ENCODE results near the gene PLAAT3. TPM values are rescaled to one million over a fixed set of nuclear protein-coding genes. Genes with fewer than 3 reads are reported as not detected.

PLAAT3 gene
- total RNA-seq, 4 donors from 2014 or later: 278 to 514 (median 407) TPM

DNA sequence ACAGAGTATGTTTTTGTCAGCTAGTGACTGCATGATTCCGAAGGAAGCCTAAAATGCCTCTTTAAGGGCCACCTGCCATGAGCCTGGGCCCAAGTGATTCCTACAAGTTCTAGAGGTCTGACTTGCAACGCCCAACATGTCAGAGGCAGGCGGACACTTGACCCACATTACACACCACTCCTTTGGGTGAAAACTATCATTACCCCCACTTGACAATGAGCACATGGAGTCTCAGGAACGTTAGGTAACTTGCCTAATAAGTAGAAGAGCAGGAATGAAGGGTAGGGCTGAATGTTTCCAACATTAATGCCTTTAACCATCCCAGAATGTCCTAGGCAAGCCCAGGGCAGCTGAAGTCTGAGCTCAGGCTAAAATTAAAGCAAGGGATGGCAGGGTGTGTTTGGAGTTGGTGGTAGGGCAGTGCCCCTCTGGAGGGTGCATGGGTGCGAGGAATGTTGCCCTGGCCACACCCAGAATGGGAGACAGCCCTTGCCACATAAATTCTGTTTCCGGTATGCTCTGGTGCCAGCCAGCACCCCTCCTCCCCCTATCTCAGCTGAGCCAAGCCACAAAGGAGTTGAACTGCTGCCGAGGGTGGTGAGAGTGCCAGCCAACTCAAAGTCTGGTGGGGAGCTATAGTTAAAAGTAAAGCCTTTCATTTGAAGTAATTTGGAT, 53.6 kb downstream of the PLAAT3 start:
- no peak for TF ChIP-seq CTCF (IDR thresholded peaks at IDR 0.05; ENCODE audit: low read depth)

GRCh38 chr11:63558459-63559157, 55.6 kb downstream of the PLAAT3 start:
- no peak for TF ChIP-seq CTCF (IDR thresholded peaks at IDR 0.05; ENCODE audit: low read depth)

- no peak for TF ChIP-seq CTCF (IDR thresholded peaks at IDR 0.05; ENCODE audit: low read depth)
These were observed 56.7 kb downstream of the PLAAT3 start for GRCh38 chr11:63557570-63557969.

DNA sequence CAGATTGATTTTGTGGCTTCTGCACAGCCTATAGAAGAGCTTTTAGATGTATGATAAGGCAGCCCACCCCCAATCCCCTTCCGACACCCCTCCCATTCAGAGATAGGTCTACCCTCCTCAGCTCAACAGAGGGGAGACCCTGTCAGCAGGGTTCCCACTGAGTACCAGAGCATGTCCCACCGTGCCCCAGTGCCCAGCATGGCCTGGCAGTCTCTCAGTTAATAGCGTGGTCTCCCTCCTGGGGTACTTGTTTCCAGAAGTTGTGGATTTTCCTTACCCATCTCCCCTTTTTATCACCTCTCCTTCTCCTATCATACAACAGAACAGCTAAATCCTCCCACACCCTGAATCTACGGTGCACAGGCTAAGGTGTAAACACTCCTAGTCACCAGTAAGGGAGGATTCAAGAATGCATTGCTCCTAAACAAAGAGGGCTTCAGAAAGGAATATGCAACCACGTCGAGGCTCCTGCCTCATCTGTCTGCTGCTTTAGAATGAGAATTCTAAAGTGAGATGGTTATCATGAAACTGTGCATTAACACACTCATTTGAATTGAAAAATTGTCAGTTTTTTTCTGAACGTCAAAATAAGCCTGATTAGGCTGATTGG, 57.7 kb downstream of the PLAAT3 start:
- no peak for TF ChIP-seq CTCF (IDR thresholded peaks at IDR 0.05; ENCODE audit: low read depth)

GRCh38 chr11:63554877-63555223, 59.4 kb downstream of the PLAAT3 start:
- no peak for TF ChIP-seq CTCF (IDR thresholded peaks at IDR 0.05; ENCODE audit: low read depth)

- TF ChIP-seq CTCF (IDR thresholded peaks at IDR 0.05; ENCODE audit: low read depth): no peak
These were observed 60.5 kb downstream of the PLAAT3 start for GRCh38 chr11:63553759-63554158.

DNA sequence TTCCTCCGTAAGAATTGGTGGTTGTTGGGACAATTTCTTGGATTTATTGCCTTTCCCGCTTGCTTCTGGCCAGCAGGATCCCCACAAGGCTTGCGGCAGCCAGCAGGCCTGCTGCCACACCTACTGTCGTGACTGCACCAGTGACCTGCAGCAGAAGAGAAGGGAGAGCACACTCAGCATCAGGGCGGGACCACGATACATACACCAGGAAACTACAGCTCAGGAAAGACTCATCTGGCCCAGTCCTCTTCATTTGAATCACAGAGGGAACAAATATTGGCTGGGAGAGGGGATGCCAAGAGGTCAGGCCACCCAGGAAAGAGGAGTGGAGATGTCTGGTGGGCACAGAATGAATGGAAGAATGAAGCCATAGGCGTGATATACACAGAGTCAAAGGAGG, 61.3 kb downstream of the PLAAT3 start:
- TF ChIP-seq CTCF (IDR thresholded peaks at IDR 0.05; ENCODE audit: low read depth): no peak

All from subcutaneous adipose tissue (tissue), 4 donors.